ENCODE data around the gene ZNF692. TPM values are rescaled to one million over a fixed set of nuclear protein-coding genes. Genes with fewer than 3 reads are reported as not detected.
A peak's percentile ranks its signal among the peaks of the same experiment; 100 is the strongest.

Gene ZNF692
- total RNA-seq, 1 experiment from 2014 or later, result 59.1 TPM

DNA sequence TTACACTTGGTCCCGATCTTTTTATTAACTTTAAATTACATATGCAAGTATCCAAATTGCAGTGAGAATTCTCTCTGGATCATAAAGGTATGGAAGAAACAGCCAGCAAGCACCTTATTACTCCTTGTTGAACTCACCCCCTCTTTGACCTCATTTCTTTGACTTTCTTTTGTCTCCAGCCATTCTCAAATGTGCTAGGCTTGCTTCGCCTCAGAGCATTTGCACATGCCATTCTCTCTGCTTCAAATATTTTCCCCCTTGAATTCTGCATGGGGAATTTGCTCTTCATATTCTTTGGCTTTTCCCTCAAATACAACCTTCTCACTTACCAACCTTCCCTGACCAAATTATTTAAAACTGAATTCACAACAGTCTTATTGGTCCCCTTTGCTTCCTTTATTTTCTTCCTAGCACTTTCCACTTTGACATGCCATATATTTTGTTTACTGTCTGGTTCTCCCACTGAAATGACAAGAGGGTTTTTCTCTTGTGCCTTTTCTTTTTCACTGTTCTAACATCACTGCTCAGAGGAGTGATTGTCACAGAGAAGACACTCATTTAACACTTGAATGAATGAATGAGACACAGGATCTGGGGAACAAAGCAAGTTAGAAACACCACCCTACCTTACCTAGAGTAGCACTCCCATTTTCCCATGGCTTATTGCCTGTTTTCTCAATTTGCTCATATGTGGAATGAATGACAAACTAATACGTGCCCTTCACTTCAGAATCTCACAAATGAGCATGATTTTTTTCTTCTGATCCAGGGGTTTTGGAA lies 45.7 kb upstream of the ZNF692 start:
- Mint-ChIP-seq H3K4me1 (peaks cover 35% of the 10 kb centered on the region), H3K4me3 (peak overlapping the region; percentile 87), H3K27ac (peak overlapping the region; percentile 66), H3K9me3 (no peaks in the 10 kb centered on the region; the same call in 1 of the 2 replicates), H3K27me3 (ENCODE audit: low read depth) (peaks cover 17% of the 10 kb centered on the region), H3K36me3 (no peaks in the 10 kb centered on the region; the same call in 1 of the 2 replicates)
- ATAC-seq, result no peak
- DNase-seq (ENCODE audit: low spot score), result no peak
- CTCF ChIA-PET, result interaction anchor here (1.1 kb wide), 1 partner anchor 67 kb away, joined by 3 read pairs; the partner anchor contains the start of gene ZNF672
- TF ChIP-seq, protein P1, sequence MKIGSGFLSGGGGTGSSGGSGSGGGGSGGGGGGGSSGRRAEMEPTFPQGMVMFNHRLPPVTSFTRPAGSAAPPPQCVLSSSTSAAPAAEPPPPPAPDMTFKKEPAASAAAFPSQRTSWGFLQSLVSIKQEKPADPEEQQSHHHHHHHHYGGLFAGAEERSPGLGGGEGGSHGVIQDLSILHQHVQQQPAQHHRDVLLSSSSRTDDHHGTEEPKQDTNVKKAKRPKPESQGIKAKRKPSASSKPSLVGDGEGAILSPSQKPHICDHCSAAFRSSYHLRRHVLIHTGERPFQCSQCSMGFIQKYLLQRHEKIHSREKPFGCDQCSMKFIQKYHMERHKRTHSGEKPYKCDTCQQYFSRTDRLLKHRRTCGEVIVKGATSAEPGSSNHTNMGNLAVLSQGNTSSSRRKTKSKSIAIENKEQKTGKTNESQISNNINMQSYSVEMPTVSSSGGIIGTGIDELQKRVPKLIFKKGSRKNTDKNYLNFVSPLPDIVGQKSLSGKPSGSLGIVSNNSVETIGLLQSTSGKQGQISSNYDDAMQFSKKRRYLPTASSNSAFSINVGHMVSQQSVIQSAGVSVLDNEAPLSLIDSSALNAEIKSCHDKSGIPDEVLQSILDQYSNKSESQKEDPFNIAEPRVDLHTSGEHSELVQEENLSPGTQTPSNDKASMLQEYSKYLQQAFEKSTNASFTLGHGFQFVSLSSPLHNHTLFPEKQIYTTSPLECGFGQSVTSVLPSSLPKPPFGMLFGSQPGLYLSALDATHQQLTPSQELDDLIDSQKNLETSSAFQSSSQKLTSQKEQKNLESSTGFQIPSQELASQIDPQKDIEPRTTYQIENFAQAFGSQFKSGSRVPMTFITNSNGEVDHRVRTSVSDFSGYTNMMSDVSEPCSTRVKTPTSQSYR (CRISPR knock-in tag; IDR thresholded peaks at IDR 0.05), result no peak
- TF ChIP-seq, protein P2, sequence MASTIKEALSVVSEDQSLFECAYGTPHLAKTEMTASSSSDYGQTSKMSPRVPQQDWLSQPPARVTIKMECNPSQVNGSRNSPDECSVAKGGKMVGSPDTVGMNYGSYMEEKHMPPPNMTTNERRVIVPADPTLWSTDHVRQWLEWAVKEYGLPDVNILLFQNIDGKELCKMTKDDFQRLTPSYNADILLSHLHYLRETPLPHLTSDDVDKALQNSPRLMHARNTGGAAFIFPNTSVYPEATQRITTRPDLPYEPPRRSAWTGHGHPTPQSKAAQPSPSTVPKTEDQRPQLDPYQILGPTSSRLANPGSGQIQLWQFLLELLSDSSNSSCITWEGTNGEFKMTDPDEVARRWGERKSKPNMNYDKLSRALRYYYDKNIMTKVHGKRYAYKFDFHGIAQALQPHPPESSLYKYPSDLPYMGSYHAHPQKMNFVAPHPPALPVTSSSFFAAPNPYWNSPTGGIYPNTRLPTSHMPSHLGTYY (CRISPR knock-in tag; IDR thresholded peaks at IDR 0.05), result no peak
- no peak for TF ChIP-seq FOXJ3 (CRISPR knock-in tag; IDR thresholded peaks at IDR 0.05; ENCODE audit: borderline replicate concordance)
- TF ChIP-seq ZNF232 (CRISPR knock-in tag; IDR thresholded peaks at IDR 0.05), result no peak
- no peak for TF ChIP-seq IRF2 (CRISPR knock-in tag; IDR thresholded peaks at IDR 0.05; ENCODE audit: borderline replicate concordance, low read depth)
- no peak for TF ChIP-seq OVOL2 (CRISPR knock-in tag; IDR thresholded peaks at IDR 0.05; ENCODE audit: borderline replicate concordance)
- no peak for TF ChIP-seq MYBL2 (CRISPR knock-in tag; IDR thresholded peaks at IDR 0.05)
- TF ChIP-seq, protein P3, sequence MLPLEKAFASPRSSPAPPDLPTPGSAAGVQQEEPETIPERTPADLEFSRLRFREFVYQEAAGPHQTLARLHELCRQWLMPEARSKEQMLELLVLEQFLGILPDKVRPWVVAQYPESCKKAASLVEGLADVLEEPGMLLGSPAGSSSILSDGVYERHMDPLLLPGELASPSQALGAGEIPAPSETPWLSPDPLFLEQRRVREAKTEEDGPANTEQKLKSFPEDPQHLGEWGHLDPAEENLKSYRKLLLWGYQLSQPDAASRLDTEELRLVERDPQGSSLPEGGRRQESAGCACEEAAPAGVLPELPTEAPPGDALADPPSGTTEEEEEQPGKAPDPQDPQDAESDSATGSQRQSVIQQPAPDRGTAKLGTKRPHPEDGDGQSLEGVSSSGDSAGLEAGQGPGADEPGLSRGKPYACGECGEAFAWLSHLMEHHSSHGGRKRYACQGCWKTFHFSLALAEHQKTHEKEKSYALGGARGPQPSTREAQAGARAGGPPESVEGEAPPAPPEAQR (CRISPR knock-in tag; IDR thresholded peaks at IDR 0.05), result no peak
- TF ChIP-seq, protein P4, sequence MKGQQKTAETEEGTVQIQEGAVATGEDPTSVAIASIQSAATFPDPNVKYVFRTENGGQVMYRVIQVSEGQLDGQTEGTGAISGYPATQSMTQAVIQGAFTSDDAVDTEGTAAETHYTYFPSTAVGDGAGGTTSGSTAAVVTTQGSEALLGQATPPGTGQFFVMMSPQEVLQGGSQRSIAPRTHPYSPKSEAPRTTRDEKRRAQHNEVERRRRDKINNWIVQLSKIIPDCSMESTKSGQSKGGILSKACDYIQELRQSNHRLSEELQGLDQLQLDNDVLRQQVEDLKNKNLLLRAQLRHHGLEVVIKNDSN (CRISPR knock-in tag; IDR thresholded peaks at IDR 0.05), result no peak
- no peak for TF ChIP-seq JUN (CRISPR knock-in tag; IDR thresholded peaks at IDR 0.05)
- TF ChIP-seq ZNF416 (CRISPR knock-in tag; IDR thresholded peaks at IDR 0.05), result no peak
- TF ChIP-seq ELF4 (CRISPR knock-in tag; IDR thresholded peaks at IDR 0.05; ENCODE audit: low read depth), result no peak
- POLR2A ChIA-PET, result interaction anchor here (1.2 kb wide), 1 partner anchor 46 kb away, joined by 3 read pairs; the partner anchor contains the start of gene ZNF692

DNA sequence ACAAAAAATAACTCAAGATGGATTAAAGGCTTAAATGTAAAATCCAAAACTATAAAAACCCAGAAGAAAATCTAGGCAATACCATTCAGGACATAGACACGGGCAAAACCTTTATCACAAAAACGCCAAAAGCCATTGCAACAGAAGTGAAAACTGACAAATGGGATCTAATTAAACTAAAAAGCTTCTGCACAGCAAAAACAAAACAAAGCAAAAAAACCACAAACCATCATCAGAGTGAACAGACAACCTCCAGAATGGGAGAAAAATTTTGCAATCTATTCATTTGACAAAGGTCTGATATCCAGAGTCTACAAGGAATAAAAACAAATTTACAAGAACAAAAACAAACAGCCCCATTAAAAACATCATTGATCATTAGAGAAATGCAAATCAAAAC lies 42.7 kb upstream of the ZNF692 start:
- no peak overlapping the region for H3K4me3 Mint-ChIP-seq
- ATAC-seq (no peak), DNase-seq (ENCODE audit: low spot score) (no peak)
- peaks cover 23% of the 10 kb centered on the region for H3K27me3 Mint-ChIP-seq (ENCODE audit: low read depth)
- ChIA-PET POLR2A (no interaction called here), CTCF (no interaction called here)
- H3K36me3 Mint-ChIP-seq, result no peaks in the 10 kb centered on the region
- H3K4me1 Mint-ChIP-seq, result peaks cover 32% of the 10 kb centered on the region
- H3K9me3 Mint-ChIP-seq, result no peaks in the 10 kb centered on the region; the same call in 1 of the 2 replicates
- no peak overlapping the region for H3K27ac Mint-ChIP-seq
- TF ChIP-seq ZNF423 (CRISPR knock-in tag; IDR thresholded peaks at IDR 0.05) (no peak), NR3C1 (CRISPR knock-in tag; conservative IDR thresholded peaks at IDR 0.05; ENCODE audit: low read depth) (no peak), TEAD4 (CRISPR knock-in tag; IDR thresholded peaks at IDR 0.05) (no peak), ZNF317 (CRISPR knock-in tag; IDR thresholded peaks at IDR 0.05; ENCODE audit: borderline replicate concordance, low read depth) (no peak), MXD4 (CRISPR knock-in tag; IDR thresholded peaks at IDR 0.05; ENCODE audit: borderline replicate concordance) (no peak), IRF2 (CRISPR knock-in tag; IDR thresholded peaks at IDR 0.05; ENCODE audit: borderline replicate concordance, low read depth) (no peak)
- TF ChIP-seq, protein P5, sequence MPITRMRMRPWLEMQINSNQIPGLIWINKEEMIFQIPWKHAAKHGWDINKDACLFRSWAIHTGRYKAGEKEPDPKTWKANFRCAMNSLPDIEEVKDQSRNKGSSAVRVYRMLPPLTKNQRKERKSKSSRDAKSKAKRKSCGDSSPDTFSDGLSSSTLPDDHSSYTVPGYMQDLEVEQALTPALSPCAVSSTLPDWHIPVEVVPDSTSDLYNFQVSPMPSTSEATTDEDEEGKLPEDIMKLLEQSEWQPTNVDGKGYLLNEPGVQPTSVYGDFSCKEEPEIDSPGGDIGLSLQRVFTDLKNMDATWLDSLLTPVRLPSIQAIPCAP (CRISPR knock-in tag; IDR thresholded peaks at IDR 0.05), result no peak
- TF ChIP-seq, protein P6, sequence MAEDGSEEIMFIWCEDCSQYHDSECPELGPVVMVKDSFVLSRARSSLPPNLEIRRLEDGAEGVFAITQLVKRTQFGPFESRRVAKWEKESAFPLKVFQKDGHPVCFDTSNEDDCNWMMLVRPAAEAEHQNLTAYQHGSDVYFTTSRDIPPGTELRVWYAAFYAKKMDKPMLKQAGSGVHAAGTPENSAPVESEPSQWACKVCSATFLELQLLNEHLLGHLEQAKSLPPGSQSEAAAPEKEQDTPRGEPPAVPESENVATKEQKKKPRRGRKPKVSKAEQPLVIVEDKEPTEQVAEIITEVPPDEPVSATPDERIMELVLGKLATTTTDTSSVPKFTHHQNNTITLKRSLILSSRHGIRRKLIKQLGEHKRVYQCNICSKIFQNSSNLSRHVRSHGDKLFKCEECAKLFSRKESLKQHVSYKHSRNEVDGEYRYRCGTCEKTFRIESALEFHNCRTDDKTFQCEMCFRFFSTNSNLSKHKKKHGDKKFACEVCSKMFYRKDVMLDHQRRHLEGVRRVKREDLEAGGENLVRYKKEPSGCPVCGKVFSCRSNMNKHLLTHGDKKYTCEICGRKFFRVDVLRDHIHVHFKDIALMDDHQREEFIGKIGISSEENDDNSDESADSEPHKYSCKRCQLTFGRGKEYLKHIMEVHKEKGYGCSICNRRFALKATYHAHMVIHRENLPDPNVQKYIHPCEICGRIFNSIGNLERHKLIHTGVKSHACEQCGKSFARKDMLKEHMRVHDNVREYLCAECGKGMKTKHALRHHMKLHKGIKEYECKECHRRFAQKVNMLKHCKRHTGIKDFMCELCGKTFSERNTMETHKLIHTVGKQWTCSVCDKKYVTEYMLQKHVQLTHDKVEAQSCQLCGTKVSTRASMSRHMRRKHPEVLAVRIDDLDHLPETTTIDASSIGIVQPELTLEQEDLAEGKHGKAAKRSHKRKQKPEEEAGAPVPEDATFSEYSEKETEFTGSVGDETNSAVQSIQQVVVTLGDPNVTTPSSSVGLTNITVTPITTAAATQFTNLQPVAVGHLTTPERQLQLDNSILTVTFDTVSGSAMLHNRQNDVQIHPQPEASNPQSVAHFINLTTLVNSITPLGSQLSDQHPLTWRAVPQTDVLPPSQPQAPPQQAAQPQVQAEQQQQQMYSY (CRISPR knock-in tag; IDR thresholded peaks at IDR 0.05), result no peak
- TF ChIP-seq, protein P7, sequence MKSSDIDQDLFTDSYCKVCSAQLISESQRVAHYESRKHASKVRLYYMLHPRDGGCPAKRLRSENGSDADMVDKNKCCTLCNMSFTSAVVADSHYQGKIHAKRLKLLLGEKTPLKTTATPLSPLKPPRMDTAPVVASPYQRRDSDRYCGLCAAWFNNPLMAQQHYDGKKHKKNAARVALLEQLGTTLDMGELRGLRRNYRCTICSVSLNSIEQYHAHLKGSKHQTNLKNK (CRISPR knock-in tag; IDR thresholded peaks at IDR 0.05), result no peak
- TF ChIP-seq, protein P2 (CRISPR knock-in tag; IDR thresholded peaks at IDR 0.05), result no peak
